ENCODE results near the gene DBR1.

DBR1 gene

DNA sequence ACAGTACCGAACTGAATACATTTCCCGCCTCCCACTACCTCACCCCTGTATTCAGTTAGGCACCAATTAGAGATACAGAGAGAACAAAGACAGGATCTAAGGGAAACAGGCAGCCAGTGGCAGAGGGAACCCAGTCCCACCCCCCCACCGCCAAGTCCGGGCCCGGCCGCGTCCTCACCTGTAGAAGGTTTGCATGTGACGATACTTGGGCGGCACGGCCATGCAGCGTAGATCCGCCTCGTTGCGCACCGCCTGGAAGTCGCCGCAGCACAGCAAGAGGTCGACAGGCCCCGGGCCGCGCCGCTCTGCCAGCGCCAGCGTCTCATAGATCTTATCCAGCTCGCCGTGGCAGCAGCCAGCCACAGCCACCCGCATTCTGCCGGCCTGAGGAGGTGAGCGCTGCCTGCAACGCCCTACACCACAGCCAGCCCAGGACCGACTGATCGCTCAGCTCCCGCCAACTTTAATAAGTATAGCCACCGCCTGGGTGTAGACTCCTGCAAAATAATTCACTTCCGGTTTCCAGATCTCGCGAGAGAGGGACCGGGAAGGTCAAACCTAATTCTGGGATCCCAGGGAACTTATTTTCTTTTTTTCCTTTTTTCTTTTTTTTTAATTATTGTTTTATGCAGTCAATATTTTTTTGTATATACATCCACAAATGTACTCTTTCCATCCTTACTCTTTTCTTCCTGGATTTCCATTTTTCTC is at the start of gene DBR1:
DBR1 (minus strand) TSS at position 501 of the 711 bp plus-strand sequence; CDS start at position 375, 126 bp downstream.
- DNase-seq = peak; percentile 73

DNA sequence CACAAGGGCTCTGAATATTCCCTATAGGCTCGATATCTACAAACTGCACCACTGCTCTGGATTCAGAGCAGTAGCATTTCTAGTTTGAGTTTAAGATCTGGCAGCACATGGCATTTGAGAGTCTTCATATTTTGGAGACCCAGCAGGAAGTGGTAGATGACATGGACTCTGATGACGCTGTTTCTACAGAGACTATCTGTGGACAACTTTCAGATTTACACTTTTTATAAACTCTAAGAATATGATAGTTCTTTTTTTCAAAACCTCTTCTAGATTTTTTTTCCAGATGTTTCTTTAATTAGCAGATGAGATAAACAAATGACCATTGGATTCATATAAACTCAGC is 48.2 kb upstream of the DBR1 start:
- DNase-seq = no peak

DNA sequence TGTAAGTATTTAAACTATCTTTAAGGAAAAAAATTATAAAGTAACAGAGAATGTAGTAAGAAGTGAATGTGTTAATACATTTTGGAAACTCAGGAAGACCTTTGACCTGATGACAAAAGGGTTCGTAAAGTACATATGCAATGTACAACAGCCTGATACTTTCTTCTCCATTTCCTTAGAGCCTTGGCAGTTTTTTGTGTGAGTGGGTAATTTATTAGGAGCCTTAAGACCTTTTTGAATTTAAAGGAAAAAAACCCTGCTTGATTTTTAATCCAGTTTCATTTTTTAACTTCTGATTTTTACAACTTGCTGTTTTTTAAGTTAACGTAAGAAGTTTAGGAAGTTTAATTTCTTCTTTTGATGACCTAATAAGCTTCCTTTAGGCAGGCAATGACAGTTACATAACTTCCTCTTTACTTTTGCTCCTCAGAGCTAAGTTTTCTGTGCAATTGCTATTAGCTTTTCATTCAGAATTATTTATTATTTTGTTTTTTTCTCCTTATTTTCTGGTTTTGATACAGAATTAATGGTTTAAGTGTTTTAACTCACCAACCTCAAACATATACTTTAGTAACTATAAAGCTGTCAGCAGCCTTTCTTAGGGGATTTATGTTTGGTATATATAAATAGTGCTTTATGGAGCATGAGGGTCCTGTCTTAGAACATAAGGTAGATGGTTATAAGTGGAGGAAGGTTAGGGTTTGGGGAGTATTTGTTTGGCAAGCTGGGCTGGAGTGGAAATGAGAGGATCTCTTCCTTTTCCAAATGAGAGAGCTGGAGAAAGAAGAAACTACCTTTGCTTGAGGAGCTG is 47.6 kb upstream of the DBR1 start:
- DNase-seq = no peak

- DNase-seq = no peak
These were observed 46.1 kb upstream of the DBR1 start for GRCh38 chr3:138220788-138221187.

DNA sequence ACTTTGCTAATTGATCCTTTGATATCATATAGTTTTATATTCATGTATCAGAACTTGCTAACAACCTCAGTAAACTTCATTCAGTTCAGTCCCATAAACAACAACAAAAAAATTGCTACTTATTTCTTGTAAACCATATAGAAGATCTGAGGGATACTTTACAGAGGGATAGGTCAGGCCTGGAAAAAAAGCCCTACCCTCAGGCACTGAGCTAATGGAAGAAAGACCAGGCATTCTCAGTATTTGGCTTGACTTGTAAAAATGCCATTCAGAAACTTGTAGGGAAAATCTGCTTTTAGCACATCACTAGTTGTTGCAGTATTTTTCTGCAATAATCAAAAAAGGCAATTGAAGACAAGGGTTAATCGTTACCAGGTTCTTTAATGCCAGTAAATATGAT is 45.5 kb upstream of the DBR1 start:
- DNase-seq = no peak

GRCh38 chr3:138219255-138219654 is 44.5 kb upstream of the DBR1 start:
- DNase-seq = no peak

DNA sequence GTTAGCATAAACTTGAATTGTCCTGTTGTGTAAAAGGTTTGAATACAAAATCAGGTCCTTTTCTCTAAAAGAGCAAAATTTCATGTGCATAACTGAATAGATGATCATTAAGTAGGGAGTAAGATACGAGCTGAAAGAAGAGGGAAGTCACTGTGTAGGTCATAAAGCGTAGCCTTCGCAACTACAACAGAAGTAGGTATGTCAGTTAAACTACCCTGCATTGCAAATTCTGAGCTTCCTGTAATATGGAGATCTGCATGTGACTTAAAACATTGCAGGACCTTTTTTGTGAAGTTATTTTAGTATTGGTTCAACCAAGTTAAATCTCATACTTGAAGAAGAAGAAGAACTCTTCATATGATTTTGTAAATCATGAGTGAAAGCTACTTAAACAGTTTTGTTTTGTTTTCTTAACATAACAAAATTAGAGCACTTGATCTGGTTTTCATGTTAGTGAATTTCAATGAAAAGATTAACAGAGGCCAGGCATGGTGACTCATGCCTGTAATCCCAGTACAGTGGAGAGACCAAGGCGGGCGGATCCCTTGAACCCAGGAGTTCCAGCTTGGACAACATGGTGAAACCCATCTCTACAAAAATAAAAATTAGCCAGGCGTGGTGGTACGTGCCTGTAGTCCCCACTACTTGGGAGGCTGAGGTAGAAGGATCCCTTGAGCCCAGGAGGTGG is 38.8 kb upstream of the DBR1 start:
- no peak for DNase-seq

- DNase-seq = no peak
These were observed 35.8 kb upstream of the DBR1 start for GRCh38 chr3:138210528-138210927.

DNA sequence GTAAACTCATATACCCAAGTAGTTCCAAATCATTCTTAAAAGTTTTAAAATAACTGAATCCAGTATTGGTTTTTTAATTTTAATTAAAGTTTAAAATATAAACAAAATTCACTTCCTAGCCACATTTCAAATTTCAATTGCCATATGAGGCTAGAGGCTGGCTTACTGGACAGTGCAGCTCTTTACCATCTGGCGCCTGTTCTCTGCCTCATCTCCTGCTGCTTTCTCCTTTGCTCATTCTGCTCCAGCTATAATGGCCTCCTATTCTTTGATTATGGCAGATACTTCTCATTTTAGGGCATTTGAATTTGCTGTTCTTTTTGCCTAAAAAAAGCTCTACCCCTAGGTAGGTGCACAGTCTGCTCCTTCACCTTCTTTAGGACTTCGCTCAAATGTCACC is 31.5 kb upstream of the DBR1 start:
- no peak for DNase-seq

DNA sequence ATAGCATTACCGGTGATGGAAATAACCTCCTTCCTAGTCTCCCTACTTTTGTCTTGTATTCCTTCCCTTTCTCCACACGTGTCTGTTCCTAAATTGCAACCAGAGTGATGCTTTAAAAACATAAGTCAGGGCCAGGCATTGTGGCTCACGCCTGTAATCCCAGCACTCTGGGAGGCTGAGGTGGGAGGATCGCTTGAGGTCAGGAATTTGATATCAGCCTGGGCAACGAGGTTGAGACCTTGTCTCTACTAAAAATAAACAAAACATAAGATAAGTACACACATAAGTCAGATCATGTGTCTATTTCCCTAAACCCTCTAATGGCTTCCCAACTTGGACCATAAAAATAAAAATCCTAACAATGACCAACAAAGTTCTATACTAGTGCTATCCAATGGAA is 30.8 kb upstream of the DBR1 start:
- DNase-seq = no peak

DNA sequence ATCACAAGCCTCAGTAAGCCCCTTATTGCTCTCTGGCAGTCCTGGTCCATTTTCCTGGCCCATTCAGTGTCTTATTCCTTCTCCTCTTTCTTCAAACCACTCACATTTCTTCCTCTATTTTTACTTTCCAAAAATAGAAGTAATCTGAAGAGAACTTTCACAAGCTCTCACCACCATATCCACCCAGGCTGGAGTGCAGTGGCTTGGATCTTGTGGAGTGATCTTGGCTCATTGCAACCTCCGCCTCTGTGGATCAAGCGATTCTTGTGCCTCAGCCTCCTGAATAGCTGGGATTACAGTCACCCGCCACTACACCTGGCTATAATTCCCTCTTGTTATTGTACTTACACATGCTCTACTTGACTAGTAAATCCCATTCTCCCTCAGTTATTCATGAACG is 29.2 kb upstream of the DBR1 start:
- no peak for DNase-seq

DNA sequence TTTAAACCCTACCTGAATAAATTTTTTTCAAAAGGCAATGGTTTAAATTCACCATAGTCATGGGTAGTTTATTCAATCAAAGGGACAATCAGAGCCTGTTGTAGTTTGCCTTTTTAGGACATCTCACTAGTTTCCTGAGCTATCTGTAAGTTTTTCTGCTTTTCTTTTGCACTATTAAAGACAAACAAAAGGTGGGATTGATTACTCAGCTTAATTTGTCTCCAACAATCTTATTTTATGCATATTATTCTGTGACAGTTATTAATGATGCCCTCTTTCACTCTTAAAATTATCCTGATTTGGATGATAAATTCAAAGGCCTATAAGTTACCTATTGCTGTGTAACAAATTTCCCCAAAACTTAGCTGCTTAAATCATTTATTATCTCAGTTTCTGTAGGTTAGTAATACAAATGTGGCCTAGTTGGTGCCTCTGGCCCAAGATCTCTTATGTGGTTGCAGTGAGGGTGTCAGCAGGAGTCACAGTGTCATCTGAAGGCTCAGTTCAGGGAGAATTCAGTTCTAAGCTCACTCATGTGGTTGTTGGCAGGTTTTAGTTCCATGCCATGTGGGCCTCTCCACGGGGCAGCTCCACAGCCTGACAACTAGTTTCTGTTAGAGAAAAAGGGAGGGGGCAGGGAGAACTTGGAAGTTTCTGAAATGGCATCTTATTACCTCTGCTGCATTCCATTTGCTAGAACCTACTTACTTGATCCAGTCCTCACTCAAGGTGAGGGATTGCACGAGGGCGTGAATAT is 28.4 kb upstream of the DBR1 start:
- no peak for DNase-seq

DNA sequence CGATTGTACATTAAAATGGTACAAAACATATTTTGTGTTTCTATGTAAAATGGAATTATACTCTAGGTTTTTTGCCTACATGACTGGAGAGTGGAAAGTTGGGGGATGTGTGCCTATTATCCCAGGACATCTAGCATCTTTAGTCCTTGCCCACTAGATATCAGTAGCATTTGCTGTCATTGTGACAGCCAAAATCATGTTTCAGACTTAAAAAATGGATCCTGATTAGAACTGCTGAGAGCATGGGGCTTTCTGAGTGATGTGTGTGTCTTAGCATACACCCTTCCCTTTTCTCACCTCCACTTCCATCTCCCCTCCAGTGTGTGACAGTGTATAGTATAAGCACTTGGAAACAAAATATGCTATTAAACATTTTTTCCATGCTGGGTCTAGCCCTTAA is 25.7 kb upstream of the DBR1 start:
- no peak for DNase-seq

- no peak for DNase-seq
These were observed 25.1 kb upstream of the DBR1 start for GRCh38 chr3:138199851-138200250.

DNA sequence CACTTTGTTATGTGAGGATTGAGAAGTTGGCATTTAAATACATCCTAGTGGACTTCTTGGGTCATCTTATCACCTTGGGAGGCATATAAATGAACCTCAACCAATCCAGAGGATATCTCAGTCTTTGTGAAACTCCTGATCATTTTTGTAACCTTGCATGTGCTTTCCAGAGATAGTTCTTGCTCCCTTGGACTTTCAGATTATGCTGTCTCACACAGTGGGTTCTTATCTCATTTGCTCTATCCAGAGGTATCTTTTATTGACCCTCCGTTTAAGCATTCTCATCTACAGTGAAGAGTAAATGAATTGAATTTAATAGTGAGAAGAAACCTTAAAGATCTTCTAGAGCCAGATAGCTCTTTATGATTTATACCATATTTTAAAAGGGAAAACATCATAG is 22.8 kb upstream of the DBR1 start:
- no peak for DNase-seq

GRCh38 chr3:138197058-138197457 is 22.3 kb upstream of the DBR1 start:
- DNase-seq = no peak

GRCh38 chr3:138196023-138196422 is 21.3 kb upstream of the DBR1 start:
- no peak for DNase-seq

DNA sequence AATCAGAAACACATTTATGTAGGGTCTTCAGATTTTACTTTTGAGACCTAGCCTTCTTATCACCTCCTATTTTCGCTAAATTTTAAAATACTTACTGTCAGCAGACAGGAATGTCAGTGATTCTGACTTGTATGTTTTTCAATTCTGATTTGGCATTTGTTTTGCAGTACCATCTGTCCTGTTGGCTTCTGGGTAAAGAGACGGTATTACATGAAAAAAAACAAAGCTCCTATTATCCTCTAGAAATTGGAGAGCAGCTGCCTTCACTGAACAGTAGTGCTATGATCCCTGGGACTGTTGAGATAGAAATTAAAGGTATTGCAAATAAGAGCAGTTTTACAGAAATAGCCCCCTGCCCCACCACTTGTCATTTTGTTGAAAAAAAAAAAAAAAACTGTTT is 20.8 kb upstream of the DBR1 start:
- no peak for DNase-seq

- no peak for DNase-seq
These were observed 13.5 kb upstream of the DBR1 start for GRCh38 chr3:138188013-138188730.

DNA sequence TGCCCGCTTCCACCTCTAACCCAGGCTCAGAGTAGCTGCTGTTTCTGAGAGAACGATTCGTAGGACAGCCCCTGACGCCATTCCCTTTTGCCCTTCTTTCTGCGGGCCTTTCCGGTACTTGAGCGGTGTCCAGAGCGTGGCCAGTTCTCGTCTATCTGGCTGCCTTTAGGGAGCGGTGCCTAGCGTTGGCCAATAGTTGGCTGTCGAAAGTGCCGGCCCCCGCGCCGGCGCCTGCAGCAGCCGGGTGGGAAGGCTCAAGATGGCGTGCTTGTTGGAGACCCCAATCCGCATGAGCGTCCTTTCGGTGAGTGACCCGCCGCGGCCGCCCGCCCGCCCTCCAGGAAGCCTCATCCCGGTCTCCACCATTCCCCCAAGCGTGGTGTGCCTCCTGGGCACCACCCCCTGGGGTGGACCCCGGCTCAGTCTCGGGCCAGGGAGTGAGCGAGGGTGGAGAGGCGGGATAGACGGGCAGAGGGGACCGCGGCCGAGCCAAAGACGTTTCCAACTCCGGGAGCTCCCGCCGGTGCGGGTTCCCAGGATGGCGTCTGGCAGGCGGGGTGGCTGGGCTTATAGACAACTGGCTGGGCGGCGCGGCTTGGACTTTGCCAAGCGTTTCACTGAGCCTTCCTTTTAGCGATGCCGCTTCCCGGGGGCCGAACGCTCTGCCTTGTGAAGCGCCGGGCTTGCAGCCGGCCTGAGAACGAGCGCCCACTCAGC is 12.7 kb upstream of the DBR1 start, which contains the start of gene ARMC8:
ARMC8 (plus strand) TSS at position 6 of the 717 bp plus-strand sequence; CDS start at position 260, 254 bp downstream.
- peak; percentile 26 for DNase-seq

GRCh38 chr3:138186803-138187295 is 12.1 kb upstream of the DBR1 start:
- peak; percentile 72 for DNase-seq

- peak; percentile 7 for DNase-seq
These were observed 11.5 kb upstream of the DBR1 start for GRCh38 chr3:138186221-138186620.

All from NCI-H510A treated with DMSO at 0.1 percent for 48 hours (cell line).